SKM-1 treated with dmso at 0.1 percent for 144 hours (cell line): ENCODE data around the gene EXOSC3.
"Not testable (repeated sequence)": the region's sequence is repeated elsewhere in the genome, so short reads cannot be mapped to it uniquely, and the experiment has no call there.

ENCODE experiments used
- DNase-seq: peaks from one replicate; lab custom pipeline; 2025; ENCODE audit not compliant: unreplicated experiment; lab: John Stamatoyannopoulos, UW

The EXOSC3 gene

DNA sequence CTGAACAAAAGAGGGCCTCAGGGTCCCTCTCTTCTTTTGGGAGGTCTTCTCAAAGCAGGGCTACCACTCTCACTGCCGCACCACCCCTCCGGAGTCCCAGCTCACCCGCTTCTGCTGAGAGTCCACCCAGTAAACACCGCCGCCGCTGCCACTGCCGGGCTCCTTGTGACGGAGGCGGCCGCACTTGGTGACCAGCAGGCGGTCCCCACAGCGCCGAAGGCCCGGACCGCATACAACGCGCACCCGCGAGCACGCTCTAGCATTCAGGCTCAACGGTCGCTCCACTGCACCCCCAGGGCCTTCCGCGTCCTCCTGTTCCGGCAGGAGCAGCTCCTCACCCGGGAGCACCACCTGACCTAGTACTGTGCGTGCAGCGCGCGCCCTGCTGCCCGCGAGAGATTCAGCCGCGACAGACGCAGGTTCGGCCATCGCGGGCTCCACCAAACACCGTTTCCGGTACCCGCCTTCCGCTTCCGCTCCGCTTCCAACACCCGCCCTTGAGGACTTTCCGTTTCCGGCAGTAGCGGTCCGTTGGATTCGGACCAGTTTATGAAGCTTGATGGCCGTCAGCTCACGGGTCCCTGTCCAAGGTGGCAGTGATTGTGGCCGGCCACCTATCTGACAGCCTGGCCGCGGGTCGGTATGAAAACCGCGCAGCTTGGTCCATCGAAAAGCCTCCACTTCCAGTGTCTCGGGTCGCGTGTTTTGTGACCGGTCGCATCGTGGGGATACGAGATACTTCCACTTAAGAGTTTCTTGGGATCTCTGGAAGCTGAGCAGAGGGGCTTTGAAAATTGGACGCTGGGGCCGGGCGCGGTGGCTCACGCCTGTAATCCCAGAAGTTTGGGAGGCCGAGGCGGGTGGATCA lies at the start of gene EXOSC3:
Gene EXOSC3 (minus strand): TSS at position 449 of the 868 bp plus-strand sequence. CDS start 20 bp downstream, at position 429.
- peak; percentile 91 for DNase-seq

DNA sequence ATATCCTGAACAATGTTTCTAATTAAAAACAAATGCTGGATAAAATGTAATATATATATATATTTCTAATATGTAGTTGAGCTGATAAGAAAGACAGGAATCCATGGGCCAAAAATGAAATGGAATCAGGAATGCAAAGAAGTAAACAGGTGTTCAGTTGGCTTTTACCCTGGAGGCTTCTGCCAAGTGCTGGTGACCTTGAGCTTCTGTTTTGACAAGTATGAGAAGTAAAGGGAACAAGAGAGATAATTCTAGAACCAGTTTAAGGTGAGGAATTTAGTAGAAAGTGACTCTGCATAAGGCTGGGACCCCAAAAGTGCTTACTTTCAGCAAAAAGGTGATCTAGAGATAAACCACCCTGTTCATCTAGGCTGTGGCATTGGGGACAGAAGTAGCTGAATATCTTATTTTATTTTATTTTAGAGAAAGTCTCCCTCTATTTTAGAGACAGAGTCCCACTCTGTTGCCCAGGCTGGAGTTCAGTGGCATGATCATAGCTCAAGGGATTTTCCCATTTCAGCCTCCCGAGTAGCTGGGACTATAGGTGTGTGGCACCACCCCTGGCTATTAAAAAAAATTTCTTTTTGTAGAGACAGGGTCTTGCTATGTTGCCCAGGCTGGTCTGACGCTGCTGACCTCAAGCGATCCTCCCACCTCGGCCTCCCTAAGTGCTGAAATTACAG lies 42.8 kb upstream of the EXOSC3 start:
- DNase-seq: no peak

DNA sequence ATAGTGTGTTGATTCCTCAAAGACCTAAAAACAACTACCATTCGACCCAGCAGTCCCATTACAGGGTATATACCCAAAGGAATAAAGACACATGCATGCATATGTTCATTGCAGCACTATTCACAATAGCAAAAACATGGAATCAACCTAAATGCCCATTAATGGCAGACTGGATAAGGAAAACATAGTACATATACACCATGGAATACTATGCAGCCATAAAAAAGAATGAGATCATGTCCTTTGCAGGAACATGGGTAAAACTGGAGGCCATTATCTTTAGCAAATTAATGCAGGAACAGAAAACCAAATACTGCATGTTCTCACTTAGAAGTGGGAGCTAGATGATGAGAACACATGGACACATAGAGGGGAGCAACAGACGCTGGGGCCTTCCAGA lies 40.3 kb upstream of the EXOSC3 start:
- DNase-seq: not testable (repeated sequence)

DNA sequence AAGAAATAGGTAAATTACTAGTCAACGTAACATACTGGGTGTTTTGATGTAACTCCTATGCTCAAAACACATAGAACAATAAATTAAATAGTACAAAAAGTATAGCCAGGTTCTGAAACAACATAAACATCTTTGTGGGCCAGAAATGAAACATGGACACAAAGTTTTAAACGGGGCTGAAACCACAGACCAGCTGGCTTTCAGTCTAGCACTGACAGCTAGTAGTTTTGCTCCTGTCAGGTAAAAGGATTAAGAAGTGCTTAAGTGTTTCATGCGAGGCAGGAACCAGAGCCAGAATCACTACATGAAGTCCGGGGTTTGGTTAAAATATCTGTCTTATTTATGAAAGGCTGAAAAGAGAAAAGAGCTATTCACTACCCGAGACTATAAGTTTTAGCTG lies 35.3 kb upstream of the EXOSC3 start:
- DNase-seq: no peak

DNA sequence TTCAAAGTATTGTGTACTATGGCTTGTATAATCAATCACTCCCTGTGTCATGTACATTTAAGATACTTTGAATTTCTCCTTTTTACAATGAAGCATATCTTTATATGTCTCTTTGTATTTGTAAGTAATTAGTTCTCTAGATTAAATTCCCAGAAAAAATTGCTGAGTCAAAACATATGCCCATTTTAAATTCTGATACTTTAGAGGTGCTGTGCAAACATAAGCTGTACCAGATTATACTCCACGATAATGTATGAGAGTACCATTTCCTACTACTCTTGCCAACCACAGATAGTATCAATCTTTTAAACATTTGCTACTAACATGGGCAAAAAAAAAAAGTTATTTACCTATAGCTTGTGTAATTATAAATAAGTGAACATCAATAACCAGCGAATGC lies 34.0 kb upstream of the EXOSC3 start:
- no peak for DNase-seq

DNA sequence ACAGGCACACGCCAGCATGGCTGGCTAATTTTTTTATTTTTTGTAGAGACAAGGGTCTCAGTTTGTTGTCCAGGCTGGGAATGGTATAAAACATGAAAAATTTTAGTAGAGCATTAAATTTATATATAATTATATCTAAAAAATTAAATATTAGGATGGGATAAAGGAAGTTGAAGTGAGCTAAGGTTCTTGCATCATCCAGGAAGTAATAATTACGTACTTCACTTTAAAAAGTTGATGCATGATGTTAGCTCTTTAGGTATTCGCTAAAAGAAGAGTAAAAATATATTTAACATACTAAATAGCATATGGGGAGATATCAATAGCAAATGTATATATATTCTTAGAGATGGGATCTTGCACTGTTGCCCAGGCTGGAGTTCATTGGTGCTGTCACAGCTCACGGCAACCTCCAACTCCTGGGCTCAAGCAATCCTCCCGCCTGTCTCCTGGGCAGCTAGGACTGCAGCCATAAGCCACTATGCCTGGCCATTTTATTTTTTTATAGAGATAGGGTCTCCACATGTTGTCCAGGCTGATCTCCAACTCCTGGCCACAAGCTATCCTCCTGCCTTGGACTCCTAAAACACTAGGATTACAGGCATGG lies 28.0 kb upstream of the EXOSC3 start:
- no peak for DNase-seq

DNA sequence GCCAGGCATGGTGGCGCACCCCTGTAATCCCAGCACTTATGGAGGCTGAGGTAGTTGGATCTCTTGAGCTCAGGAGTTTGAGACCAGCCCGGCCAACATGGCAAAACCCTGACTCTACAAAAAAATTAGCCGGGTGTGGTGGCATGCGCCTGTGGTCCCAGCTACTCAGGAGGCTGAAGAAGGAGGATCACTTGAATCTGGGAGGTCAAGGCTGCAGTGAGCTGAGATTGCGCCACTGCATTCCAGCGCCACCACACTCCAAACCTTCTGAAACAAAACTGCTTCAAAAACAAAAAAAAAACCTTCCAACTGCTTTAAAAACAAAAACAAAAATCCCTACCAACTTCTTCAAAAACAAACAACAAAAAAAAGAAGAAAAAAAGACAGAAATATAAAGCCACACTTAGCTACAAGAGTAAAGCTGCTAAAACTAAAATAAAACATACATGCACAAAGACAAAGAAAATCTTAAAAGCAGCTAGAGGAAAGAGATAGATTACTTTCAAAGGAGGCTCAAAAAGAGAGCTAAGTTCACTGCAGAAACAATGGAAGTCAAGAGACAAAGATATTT lies 27.1 kb upstream of the EXOSC3 start:
- no peak for DNase-seq

DNA sequence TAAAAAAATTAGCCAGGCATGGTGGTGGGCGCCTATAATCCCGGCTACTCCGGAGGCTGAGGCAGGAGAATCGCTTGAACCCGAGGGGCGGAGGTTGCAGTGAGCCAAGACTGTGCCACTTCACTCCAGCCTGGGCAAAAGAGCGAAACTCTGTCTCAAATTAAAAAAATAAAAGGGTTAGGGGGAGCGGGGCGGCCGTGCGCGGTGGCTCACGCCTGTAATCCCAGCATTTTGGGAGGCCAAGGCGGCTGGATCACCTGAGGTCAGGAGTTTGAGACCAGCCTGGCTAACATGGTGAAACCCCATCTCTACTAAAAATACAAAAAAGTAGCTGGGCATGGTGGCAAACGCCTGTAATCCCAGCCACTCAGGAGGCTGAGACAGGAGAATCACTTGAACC lies 24.8 kb upstream of the EXOSC3 start:
- DNase-seq: not testable (repeated sequence)

DNA sequence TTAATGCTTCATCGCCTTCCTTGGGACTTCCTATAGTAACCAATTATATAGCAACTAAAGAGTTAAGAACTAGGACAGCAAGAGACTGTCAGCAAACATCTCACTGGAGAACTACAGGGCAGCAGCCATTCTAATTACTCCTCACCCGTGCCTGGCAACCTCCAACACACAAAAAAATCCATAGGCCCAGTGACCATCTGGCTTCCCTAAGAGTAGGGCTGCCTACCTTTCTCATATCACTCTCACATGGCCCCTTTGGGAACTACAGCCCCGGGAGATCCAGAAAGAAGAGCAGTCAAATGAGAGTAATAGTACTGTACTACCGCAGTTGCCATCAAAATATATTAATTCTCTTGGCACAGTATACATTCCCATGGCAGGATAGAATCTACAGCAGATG lies 21.4 kb upstream of the EXOSC3 start:
- no peak for DNase-seq

DNA sequence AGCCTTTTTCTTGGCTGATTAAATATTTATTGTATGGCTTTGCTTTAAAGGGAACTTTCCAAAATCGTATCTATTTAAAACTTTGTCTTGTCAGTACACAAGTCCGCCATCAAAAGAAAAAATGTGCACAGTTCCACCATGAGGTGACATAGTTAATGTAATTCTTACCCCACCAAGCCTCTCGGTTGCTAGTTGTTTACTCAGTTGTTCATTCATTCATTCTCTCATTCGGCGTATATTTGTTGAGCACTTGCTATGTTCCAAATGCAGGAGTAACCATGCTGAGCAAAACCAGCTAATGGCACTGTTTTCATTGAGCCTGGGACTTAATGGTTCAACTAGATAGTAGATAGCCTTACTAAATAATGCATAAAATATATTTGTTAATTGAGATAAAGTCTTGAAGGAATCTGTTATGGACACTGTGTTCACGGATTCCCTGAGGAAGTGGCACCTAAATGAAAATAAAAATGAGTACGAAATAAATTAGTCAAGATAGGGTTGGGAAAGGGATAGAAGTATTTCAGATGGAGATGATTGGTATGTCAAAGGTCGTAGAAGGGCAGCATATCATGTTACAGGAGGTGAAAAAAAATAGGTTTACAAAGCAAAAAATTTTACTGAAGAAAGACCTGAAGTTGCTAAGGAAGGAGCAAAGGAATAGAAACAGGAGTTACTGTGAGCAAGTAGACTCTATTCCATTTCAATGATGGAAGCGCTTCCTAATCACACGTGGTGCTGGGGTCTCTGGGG lies 17.3 kb upstream of the EXOSC3 start:
- DNase-seq: no peak

DNA sequence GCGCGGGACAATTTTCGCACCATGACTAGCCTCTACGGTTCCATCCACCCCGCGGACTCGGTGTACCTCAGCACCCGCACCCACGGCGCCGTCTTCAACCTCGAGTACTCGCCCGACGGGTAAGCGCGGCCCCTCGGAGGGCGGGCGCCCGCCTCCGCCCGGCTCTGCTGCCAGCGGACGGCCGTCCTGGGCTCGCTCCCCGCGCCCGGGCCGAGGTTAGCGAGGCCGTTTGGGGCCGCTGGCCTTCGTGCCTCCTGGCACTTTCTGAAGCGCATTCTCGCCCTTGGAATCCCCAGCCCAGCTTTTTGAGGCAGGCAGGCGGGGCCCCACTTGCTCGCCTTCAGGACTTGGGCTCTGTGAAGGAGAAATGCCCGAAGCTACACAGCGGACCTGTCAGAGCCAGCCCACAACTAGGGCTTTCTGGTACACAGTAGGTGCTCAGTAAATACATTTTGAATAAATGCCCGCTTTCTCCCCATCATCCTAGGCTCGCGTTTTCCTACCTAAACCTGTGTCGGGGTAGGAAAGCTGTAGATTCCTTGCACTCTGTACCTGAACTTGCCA lies 16.5 kb upstream of the EXOSC3 start:
- DNase-seq: no peak

DNA sequence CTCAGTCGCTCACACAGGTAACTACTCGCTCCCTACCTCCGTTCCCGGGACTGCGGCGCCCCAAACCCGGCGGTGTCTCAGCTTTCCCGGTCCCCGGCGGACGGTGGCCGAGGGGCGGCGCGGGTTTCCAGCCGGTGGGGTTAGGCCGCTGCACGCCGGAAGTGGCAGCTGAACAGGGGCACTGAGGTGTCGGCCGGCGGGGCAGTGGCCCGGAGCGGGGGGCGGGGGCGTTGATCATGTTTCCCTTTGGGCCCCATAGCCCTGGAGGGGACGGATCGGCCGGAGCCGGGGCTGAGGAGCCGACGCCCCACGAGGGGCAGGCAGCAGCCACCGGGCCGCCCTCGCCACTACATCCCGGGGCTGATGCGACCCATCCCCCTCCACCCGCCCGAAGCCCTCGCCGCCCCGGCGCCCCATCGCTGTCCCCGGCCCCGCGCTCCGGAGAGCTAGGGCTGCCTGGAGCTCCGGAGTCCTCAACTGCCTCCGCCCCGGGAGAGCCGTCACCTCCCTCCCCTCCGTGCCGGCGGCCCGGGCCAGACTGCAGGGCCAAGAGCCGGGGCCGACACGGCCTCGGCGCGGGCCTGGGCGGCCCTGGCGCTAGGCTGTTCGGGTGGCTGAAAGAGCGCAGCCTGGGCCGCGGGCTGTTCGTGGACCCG lies 15.9 kb upstream of the EXOSC3 start, which contains the start of gene DCAF10:
Gene DCAF10 (plus strand): TSS at position 167 of the 656 bp plus-strand sequence. CDS start 70 bp downstream, at position 237.
- peak; percentile 67 for DNase-seq

DNA sequence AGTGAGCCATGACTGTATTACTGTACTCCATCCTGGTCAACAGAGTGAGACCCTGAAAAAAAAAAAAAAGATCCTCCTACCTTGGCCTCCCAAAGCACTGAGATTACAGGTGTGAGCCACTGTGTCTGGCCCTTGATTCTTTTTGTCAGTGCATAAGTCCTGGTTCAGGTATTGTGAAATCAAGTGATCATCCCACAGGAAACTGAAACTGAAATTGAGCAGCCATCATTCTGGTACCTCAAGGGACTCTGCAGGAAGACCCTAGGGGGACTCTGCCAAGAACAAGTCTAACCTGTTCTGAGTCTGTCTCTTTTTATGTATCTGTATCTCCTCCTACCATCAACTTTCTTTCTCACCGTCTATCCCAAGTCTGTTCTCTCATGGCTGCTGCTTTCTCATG lies 13.8 kb upstream of the EXOSC3 start:
- no peak for DNase-seq

DNA sequence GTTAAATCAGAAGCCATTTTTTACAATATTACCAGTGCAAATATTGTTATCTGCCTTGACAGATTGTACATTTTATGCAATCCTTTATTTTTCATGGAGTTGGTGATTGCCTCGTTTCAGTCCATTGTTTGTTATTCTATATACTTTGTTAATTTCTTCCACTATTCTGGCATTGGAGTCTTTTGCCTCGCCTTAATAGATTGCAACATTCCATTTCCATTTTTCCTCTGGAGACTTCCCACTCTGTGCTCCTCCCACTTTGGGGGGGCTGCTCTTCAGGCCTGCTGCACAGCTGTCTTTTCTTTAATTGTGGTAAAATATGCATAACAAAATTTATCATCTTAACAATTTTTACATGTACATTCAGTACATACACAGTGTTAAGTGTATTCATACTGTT lies 11.4 kb upstream of the EXOSC3 start:
- DNase-seq: no peak

DNA sequence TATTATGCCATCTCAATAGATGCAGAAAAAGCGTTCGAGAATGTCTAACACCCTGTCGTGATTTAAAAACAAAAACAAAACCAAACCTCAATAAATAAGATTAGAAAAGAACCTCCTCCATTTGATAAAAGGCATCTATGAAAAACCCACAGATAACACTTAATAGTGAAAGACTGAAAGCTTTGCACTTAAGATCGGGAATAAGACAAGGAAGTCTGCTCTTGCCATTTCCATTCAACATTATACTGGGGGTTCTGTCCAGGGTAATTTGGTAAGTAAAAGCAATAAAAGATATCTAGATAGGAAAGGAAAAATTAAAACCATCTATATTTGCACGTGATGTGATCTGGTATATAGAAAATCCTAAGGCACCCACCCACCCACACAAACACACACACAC lies 7.3 kb upstream of the EXOSC3 start:
- DNase-seq: no peak

DNA sequence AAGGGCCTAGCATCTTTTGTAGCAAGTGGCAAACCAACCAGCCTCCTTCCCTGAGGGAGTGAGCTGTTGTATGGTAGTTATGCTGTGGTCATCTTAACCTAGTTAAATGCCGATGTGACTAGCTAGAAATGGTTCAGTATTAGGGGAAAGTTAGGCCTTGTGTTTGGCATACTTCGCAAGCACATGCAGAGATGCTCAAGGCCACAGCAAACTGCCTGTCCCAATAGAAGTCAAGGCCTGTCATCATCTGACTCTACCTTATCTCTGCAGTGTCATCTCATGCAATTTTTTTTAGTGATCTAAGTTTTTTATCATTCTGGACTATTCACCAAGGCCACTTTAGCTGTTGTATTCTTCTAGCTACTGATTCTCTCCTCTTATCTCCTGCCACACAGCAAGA lies 5.2 kb upstream of the EXOSC3 start:
- no peak for DNase-seq

DNA sequence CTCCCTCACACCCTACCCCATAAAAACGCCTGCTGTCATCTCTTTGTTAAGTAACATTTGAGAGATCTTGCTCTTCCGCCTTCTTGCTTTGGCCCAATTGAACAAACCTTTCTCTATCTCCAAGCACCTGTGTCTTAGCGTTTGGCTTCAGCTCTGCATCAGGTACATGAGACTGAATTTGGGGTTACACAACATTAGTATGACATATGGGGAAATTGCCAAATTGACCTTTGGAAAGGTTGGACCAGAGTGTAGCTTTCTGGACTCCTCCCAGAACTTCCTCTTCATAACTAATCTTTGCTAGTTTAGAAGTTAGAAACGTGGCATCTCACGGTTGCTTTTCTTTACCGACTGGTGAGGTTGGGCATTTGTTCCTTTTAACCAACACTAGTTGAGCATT lies 3.5 kb upstream of the EXOSC3 start:
- peak; percentile 90 for DNase-seq

DNA sequence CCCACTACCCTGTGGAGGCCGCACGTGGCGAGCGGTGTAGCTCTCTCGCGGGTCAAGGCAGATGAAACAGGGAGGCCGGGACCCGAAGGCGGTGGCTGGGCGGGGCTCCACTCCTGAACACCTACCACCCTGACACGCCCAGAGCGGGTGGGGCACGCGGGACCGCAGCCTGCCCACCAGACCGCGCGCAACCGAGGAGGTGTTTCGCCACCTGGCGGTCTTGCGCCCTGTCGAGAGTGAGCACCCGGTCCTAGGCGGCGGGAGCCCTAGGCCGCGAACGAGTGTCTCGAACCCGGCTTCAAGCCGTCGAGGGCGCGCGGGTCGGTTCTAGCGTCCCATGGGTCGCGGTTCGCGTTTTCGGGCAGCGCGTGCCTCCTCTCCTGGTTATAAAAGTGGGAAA lies 2.2 kb upstream of the EXOSC3 start:
- no peak for DNase-seq

DNA sequence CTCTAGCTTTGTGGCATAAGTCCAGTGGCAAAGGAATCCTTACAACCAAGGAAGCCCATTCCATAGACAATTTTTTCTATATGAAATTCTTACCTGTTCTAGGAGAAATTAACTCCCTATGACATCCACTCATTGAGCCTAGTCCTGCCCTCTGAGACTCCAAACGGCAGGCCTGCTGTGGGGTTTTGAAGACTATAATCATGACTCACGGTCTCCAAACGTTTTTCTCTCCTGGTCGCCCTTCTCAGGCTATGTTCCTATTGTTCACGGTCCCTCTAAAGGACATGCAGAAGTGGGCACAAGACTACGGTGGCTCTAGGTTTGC lies 611 bp downstream of the EXOSC3 start:
- DNase-seq: no peak

DNA sequence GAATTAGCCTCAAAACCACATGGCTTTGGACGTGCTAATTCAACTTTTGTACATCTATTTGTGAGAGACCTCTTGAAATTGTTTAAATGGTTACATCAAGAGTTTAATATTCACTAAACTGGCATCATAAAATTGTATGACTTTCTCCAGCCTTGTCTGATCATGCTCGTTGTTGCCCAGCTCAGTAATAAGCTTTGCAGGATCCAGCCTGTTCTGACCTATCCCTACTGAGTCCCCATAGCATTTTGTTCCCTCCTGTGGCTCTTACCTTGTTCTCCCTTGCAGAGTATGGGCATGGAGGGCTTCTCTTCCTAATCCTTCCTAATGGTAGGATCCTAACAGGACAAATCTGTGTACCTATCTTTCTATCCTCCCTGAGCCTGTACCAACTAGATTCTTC lies 6.3 kb downstream of the EXOSC3 start:
- DNase-seq: no peak
